Activated CD4-positive, alpha-beta T cell treated with anti-CD3 and anti-CD28 coated beads for 36 hours (primary cell): ENCODE data around the gene TICRR. TPM values are rescaled to one million over a fixed set of nuclear protein-coding genes. Genes with fewer than 3 reads are reported as not detected.

Experiments
- ATAC-seq: fragments of 200-7000 bp; cut with Tn5 transposase; one replicate; pipeline ENCODE4 v1.10.0; 2021; ENCODE audit warnings: mild to moderate bottlenecking, moderate library complexity
- CTCF ChIA-PET: fragments of 350-600 bp; sonication (Branson Sonifier 250); formaldehyde crosslinking; loops from one replicate; lab custom pipeline; 2021; ENCODE audit warnings: antibody characterized with exemption; lab: Charles Lee
- POLR2A ChIA-PET: fragments of 350-600 bp; sonication (Branson Sonifier 250); formaldehyde crosslinking; loops from one replicate; lab custom pipeline; 2021; ENCODE audit warnings: antibody characterized with exemption, inconsistent platforms; lab: Charles Lee
- DNase-seq: peaks from one replicate; pipeline ENCODE4 v3.0.0-alpha.2; 2020
- H3K27ac Mint-ChIP-seq: one replicate; pipeline ENCODE4 v1.8.0; 2021; ENCODE audit warnings: mixed read lengths
- H3K27me3 Mint-ChIP-seq: one replicate; pipeline ENCODE4 v1.8.0; 2021; ENCODE audit warnings: mixed read lengths
- H3K36me3 Mint-ChIP-seq: one replicate; pipeline ENCODE4 v1.8.0; 2021; ENCODE audit warnings: low read depth, mixed read lengths
- H3K4me1 Mint-ChIP-seq: one replicate; pipeline ENCODE4 v1.8.0; 2021; ENCODE audit warnings: mixed read lengths
- H3K4me3 Mint-ChIP-seq: one replicate; pipeline ENCODE4 v1.8.0; 2021; ENCODE audit warnings: mild to moderate bottlenecking, moderate library complexity, mixed read lengths
- H3K9me3 Mint-ChIP-seq: one replicate; pipeline ENCODE4 v1.8.0; 2021; ENCODE audit warnings: low read depth, mixed read lengths
- intact Hi-C, 2 experiments: fragments of 100-400 bp; cut with DNase I in 1 of 2; cut with micrococcal nuclease in 1 of 2; formaldehyde crosslinking; loops; one replicate each; pipeline versions ENCODE4 v1.14.2 to v1.15.1; 2022 to 2024; cut with DNase I, micrococcal nuclease
- total RNA-seq, 2 experiments: library from RNA; stranded (reverse); gene quantifications; one replicate each; pipeline ENCODE4 v1.2.3, GENCODE V29; 2021

TICRR gene
- total RNA-seq, 2 experiments from 2014 or later, result 25.7 to 28.9 TPM

GRCh38 chr15:89669309-89669865, 94.1 kb downstream of the TICRR start:
- ChIA-PET POLR2A (no interaction called here), CTCF (no interaction called here)
- Mint-ChIP-seq H3K4me3 (no peak overlapping the region), H3K27ac (no peak overlapping the region), H3K4me1 (peaks cover 1% of the 10 kb centered on the region), H3K27me3 (peaks cover 7% of the 10 kb centered on the region), H3K36me3 (no peaks in the 10 kb centered on the region), H3K9me3 (no peaks in the 10 kb centered on the region)
- intact Hi-C loops, result no loop called here
- ATAC-seq (no peak), DNase-seq (no peak)

- Mint-ChIP-seq H3K4me1 (peaks cover under 1% of the 10 kb centered on the region), H3K9me3 (no peaks in the 10 kb centered on the region), H3K27ac (no peak overlapping the region), H3K4me3 (no peak overlapping the region), H3K27me3 (peaks cover 1% of the 10 kb centered on the region), H3K36me3 (no peaks in the 10 kb centered on the region)
- CTCF ChIA-PET, result interaction anchor here (0.6 kb wide), 1 partner anchor 20 kb away, joined by 3 read pairs; no protein-coding TSS in a partner anchor
- ATAC-seq (no peak), DNase-seq (no peak)
- POLR2A ChIA-PET, result no interaction called here
- intact Hi-C loops, result no loop called here
These were observed 94.7 kb downstream of the TICRR start for GRCh38 chr15:89669941-89670340.

GRCh38 chr15:89670971-89671560, 95.8 kb downstream of the TICRR start:
- Mint-ChIP-seq H3K27ac (no peak overlapping the region), H3K9me3 (no peaks in the 10 kb centered on the region), H3K4me3 (no peak overlapping the region), H3K4me1 (no peaks in the 10 kb centered on the region), H3K36me3 (no peaks in the 10 kb centered on the region), H3K27me3 (no peaks in the 10 kb centered on the region)
- ChIA-PET POLR2A (no interaction called here), CTCF (interaction anchor here (0.6 to 1.3 kb wide), 3 partner anchors 8 to 79 kb away, joined by 3 to 4 read pairs (median 4); no protein-coding TSS in a partner anchor)
- DNase-seq (no peak), ATAC-seq (no peak)
- intact Hi-C loops, result no loop called here

- POLR2A ChIA-PET, result no interaction called here
- intact Hi-C loops, result no loop called here
These were observed 96.4 kb downstream of the TICRR start for GRCh38 chr15:89671687-89672086.

GRCh38 chr15:89672221-89673164, 97.2 kb downstream of the TICRR start:
- no peak for DNase-seq
- Mint-ChIP-seq H3K27me3 (no peaks in the 10 kb centered on the region), H3K9me3 (no peaks in the 10 kb centered on the region), H3K4me1 (no peaks in the 10 kb centered on the region), H3K4me3 (no peak overlapping the region), H3K36me3 (no peaks in the 10 kb centered on the region), H3K27ac (no peak overlapping the region)
- no peak for ATAC-seq
- ChIA-PET CTCF (interaction anchor here (0.5 to 1.8 kb wide), 3 partner anchors 15 to 335 kb away, joined by 4 to 7 read pairs (median 5); no protein-coding TSS in a partner anchor), POLR2A (no interaction called here)
- intact Hi-C loops, result no loop called here

More at GRCh38 chr15:89671687-89672086, 96.4 kb downstream of the TICRR start:
- Mint-ChIP-seq H3K4me1 (no peaks in the 10 kb centered on the region), H3K4me3 (no peak overlapping the region), H3K36me3 (no peaks in the 10 kb centered on the region), H3K9me3 (no peaks in the 10 kb centered on the region), H3K27ac (no peak overlapping the region), H3K27me3 (no peaks in the 10 kb centered on the region)
- CTCF ChIA-PET, result interaction anchor here (1.3 to 1.8 kb wide), 3 partner anchors 9 to 24 kb away, joined by 4 to 7 read pairs (median 5); no protein-coding TSS in a partner anchor
- no peak for DNase-seq
- no peak for ATAC-seq

- H3K9me3 Mint-ChIP-seq, result no peaks in the 10 kb centered on the region
- H3K27ac Mint-ChIP-seq, result no peak overlapping the region
- H3K27me3 Mint-ChIP-seq, result no peaks in the 10 kb centered on the region
- H3K4me3 Mint-ChIP-seq, result no peak overlapping the region
- H3K4me1 Mint-ChIP-seq, result no peaks in the 10 kb centered on the region
- ChIA-PET POLR2A (no interaction called here), CTCF (interaction anchor here (0.5 to 1.8 kb wide), 6 partner anchors 16 to 415 kb away, joined by 3 to 7 read pairs (median 4); no protein-coding TSS in a partner anchor)
- peak; percentile 55 for ATAC-seq
- peak; percentile 52 for DNase-seq
- H3K36me3 Mint-ChIP-seq, result no peaks in the 10 kb centered on the region
- intact Hi-C loops, result no loop called here
These were observed 97.9 kb downstream of the TICRR start for GRCh38 chr15:89673165-89673512.

- no peak overlapping the region for H3K27ac Mint-ChIP-seq
- no peaks in the 10 kb centered on the region for H3K9me3 Mint-ChIP-seq
- no peaks in the 10 kb centered on the region for H3K4me1 Mint-ChIP-seq
- no peak overlapping the region for H3K4me3 Mint-ChIP-seq
- H3K36me3 Mint-ChIP-seq, result no peaks in the 10 kb centered on the region
- no peak for ATAC-seq
- ChIA-PET POLR2A (no interaction called here), CTCF (interaction anchor here (1.0 to 1.8 kb wide), 3 partner anchors 14 to 28 kb away, joined by 3 to 5 read pairs (median 4); no protein-coding TSS in a partner anchor)
- DNase-seq, result no peak
- intact Hi-C loops, result no loop called here
- H3K27me3 Mint-ChIP-seq, result no peaks in the 10 kb centered on the region
These were observed 99.3 kb downstream of the TICRR start for GRCh38 chr15:89674526-89674925.

GRCh38 chr15:89675606-89676005, 100.3 kb downstream of the TICRR start:
- no peak for ATAC-seq
- CTCF ChIA-PET, result interaction anchor here (0.6 to 0.8 kb wide), 4 partner anchors 10 to 1853 kb away, joined by 3 read pairs; no protein-coding TSS in a partner anchor
- H3K27me3 Mint-ChIP-seq, result no peaks in the 10 kb centered on the region

GRCh38 chr15:89677381-89677780, 102.1 kb downstream of the TICRR start:
- Mint-ChIP-seq H3K4me1 (no peaks in the 10 kb centered on the region), H3K27ac (no peak overlapping the region), H3K9me3 (no peaks in the 10 kb centered on the region), H3K27me3 (no peaks in the 10 kb centered on the region), H3K4me3 (no peak overlapping the region), H3K36me3 (no peaks in the 10 kb centered on the region)
- no peak for DNase-seq
- ChIA-PET POLR2A (interaction anchor here (0.6 kb wide), 1 partner anchor 98 kb away, joined by 6 read pairs; no protein-coding TSS in a partner anchor), CTCF (no interaction called here)
- intact Hi-C loops, result no loop called here
- ATAC-seq, result no peak

More at GRCh38 chr15:89675606-89676005, 100.3 kb downstream of the TICRR start:
- intact Hi-C loops, result no loop called here
- Mint-ChIP-seq H3K4me1 (no peaks in the 10 kb centered on the region), H3K36me3 (no peaks in the 10 kb centered on the region), H3K9me3 (no peaks in the 10 kb centered on the region), H3K27ac (no peak overlapping the region), H3K4me3 (no peak overlapping the region)
- DNase-seq, result no peak
- POLR2A ChIA-PET, result no interaction called here
